Vagina (tissue), 2 donors: ENCODE measurements around the gene GLDC.

Experiments used
- POLR2A ChIP-seq, 2 donors: fragments of 450-650 bp; IDR thresholded peaks; one replicate each; pipeline ENCODE4 v1.6.1; 2017; ENCODE audit warnings: antibody characterized with exemption in 2 of 2, mild to moderate bottlenecking in 2 of 2, moderate library complexity in 2 of 2
- POLR2AphosphoS5 ChIP-seq, 2 donors: sonication (generic); formaldehyde crosslinking; IDR thresholded peaks; one replicate each; pipeline ENCODE4 v1.9.0; 2017; ENCODE audit warnings: antibody characterized with exemption in 2 of 2, mild to moderate bottlenecking in 2 of 2, low read depth in 1 of 2; ENCODE audit not compliant: insufficient read depth in 1 of 2
- TF ChIP-seq, protein P1 (sequence below), 3 experiments: fragments of 450-650 bp in 2 of 3; fragments of 200-600 bp in 1 of 3; sonication (generic) in 1 of 3; IDR thresholded peaks; one replicate each; pipeline ENCODE4 v1.5.1; 2017 to 2019; ENCODE audit warnings: antibody characterized with exemption in 3 of 3, mild to moderate bottlenecking in 2 of 3, moderate library complexity in 2 of 3

DNA sequence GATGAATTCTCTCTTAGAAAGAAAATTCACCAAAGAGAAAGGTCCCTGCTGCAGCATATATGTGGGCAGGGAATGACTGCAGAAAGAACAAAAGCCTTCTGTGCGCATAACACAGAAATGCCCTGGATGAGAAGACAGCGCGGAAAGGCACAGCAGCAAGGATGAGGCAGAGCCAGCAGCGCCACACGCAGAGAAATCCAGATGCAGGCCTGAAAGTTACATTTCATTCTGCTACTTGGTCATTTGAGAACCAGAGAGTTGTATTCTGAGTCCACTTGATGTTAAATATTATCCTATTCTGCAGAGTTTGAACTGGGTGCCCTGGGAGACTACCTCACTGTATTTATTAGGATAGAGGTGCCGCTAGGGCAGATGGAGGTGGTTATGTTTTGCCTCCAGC, 68.5 kb downstream of the GLDC start:
- no peak for TF ChIP-seq POLR2AphosphoS5 (IDR thresholded peaks at IDR 0.05; ENCODE audit: insufficient read depth in 1 of 2, low read depth in 1 of 2)
- TF ChIP-seq, protein P1, sequence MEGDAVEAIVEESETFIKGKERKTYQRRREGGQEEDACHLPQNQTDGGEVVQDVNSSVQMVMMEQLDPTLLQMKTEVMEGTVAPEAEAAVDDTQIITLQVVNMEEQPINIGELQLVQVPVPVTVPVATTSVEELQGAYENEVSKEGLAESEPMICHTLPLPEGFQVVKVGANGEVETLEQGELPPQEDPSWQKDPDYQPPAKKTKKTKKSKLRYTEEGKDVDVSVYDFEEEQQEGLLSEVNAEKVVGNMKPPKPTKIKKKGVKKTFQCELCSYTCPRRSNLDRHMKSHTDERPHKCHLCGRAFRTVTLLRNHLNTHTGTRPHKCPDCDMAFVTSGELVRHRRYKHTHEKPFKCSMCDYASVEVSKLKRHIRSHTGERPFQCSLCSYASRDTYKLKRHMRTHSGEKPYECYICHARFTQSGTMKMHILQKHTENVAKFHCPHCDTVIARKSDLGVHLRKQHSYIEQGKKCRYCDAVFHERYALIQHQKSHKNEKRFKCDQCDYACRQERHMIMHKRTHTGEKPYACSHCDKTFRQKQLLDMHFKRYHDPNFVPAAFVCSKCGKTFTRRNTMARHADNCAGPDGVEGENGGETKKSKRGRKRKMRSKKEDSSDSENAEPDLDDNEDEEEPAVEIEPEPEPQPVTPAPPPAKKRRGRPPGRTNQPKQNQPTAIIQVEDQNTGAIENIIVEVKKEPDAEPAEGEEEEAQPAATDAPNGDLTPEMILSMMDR (IDR thresholded peaks at IDR 0.05) = no peak
- no peak for TF ChIP-seq POLR2A (IDR thresholded peaks at IDR 0.05)
